PC-9 (cell line): ENCODE data around the gene ACY1.

Experiments used
- EZH2 ChIP-seq: fragments of 200-600 bp; sonication (generic); IDR thresholded peaks from 2 replicates; pipeline ENCODE4 v1.8.0; 2017; ENCODE audit warnings: antibody characterized with exemption, low read depth
- TF ChIP-seq, protein P1 (sequence below): fragments of 200-600 bp; sonication (generic); conservative IDR thresholded peaks from 2 replicates; pipeline ENCODE4 v1.6.1; 2017; ENCODE audit warnings: mixed run types, antibody characterized with exemption, mild to moderate bottlenecking, moderate library complexity

- TF ChIP-seq, protein P1, sequence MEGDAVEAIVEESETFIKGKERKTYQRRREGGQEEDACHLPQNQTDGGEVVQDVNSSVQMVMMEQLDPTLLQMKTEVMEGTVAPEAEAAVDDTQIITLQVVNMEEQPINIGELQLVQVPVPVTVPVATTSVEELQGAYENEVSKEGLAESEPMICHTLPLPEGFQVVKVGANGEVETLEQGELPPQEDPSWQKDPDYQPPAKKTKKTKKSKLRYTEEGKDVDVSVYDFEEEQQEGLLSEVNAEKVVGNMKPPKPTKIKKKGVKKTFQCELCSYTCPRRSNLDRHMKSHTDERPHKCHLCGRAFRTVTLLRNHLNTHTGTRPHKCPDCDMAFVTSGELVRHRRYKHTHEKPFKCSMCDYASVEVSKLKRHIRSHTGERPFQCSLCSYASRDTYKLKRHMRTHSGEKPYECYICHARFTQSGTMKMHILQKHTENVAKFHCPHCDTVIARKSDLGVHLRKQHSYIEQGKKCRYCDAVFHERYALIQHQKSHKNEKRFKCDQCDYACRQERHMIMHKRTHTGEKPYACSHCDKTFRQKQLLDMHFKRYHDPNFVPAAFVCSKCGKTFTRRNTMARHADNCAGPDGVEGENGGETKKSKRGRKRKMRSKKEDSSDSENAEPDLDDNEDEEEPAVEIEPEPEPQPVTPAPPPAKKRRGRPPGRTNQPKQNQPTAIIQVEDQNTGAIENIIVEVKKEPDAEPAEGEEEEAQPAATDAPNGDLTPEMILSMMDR, result no peak
- TF ChIP-seq EZH2, result no peak
Observed at GRCh38 chr3:51997172-51997571, 13.8 kb downstream of the ACY1 start.
